H1 (cell line): ENCODE measurements around the gene NME4. TPM values are rescaled to one million over a fixed set of nuclear protein-coding genes. Genes with fewer than 3 reads are reported as not detected.

Source experiments
- ASH2L ChIP-seq: fragments of 200-600, 300-600 bp; sonication (generic); IDR thresholded peaks from one replicate; pipeline ENCODE4 v1.7.1; 2017; ENCODE audit warnings: low read length
- BCL11A ChIP-seq, 2 experiments: IDR thresholded peaks; one replicate each; pipeline ENCODE4 v1.6.1; 2011; ENCODE audit warnings: low read depth in 2 of 2, low read length in 2 of 2, mild to moderate bottlenecking in 2 of 2
- BRCA1 ChIP-seq: IDR thresholded peaks from 2 replicates; pipeline ENCODE4 v1.6.1; 2012; ENCODE audit warnings: low read depth, low read length, improper control_type of control experiment
- CHD1 ChIP-seq: IDR thresholded peaks from 2 replicates; pipeline ENCODE4 v1.6.1; 2012; ENCODE audit warnings: low read depth, low read length, improper control_type of control experiment
- CREB1 ChIP-seq: IDR thresholded peaks from 2 replicates; pipeline ENCODE4 v1.6.1; 2012; ENCODE audit warnings: inconsistent platforms
- CTBP2 ChIP-seq: IDR thresholded peaks from 2 replicates; pipeline ENCODE4 v1.7.0; 2011; ENCODE audit warnings: borderline replicate concordance, mild to moderate bottlenecking, moderate library complexity, mixed read lengths, low read length; ENCODE audit not compliant: insufficient read depth, insufficient read length
- E2F6 ChIP-seq: IDR thresholded peaks from 2 replicates; pipeline ENCODE4 v1.6.1; 2012; ENCODE audit warnings: inconsistent platforms
- EGR1 ChIP-seq: IDR thresholded peaks from 2 replicates; pipeline ENCODE4 v1.6.1; 2011; ENCODE audit warnings: low read depth, low read length, borderline replicate concordance
- EP300 ChIP-seq, 2 experiments: IDR thresholded peaks; 1 replicate in 1 of 2; 2 replicates in 1 of 2; pipeline ENCODE4 v1.6.1; 2011 to 2012; ENCODE audit warnings: low read depth in 2 of 2, low read length in 2 of 2, mild to moderate bottlenecking in 2 of 2, borderline replicate concordance in 1 of 2, inconsistent platforms in 1 of 2, moderate library complexity in 1 of 2
- FOSL1 ChIP-seq: IDR thresholded peaks from 2 replicates; pipeline ENCODE4 v1.6.1; 2011; ENCODE audit warnings: mild to moderate bottlenecking, low read depth, low read length, moderate library complexity; ENCODE audit not compliant: insufficient read depth
- GABPA ChIP-seq: IDR thresholded peaks from 2 replicates; pipeline ENCODE4 v1.6.1; 2011; ENCODE audit warnings: mild to moderate bottlenecking, low read length, moderate library complexity, borderline replicate concordance; ENCODE audit not compliant: insufficient read depth
- GTF2F1 ChIP-seq: IDR thresholded peaks from 2 replicates; pipeline ENCODE4 v1.6.1; 2012; ENCODE audit warnings: low read depth, low read length, improper control_type of control experiment, borderline replicate concordance
- JUN ChIP-seq: IDR thresholded peaks from 2 replicates; pipeline ENCODE4 v1.6.1; 2011; ENCODE audit warnings: low read depth, mild to moderate bottlenecking, improper control_type of control experiment, low read length
- KDM4A ChIP-seq: IDR thresholded peaks from one replicate; pipeline ENCODE4 v1.7.1; 2012; ENCODE audit warnings: low read depth, mild to moderate bottlenecking, moderate library complexity, low read length, inconsistent platforms; ENCODE audit not compliant: severe bottlenecking
- NANOG ChIP-seq: IDR thresholded peaks from 2 replicates; pipeline ENCODE4 v1.6.1; 2011; ENCODE audit warnings: low read length, low read depth, mild to moderate bottlenecking, inconsistent platforms; ENCODE audit not compliant: insufficient read depth, poor library complexity, severe bottlenecking
- PHF8 ChIP-seq: fragments of 200-600 bp; sonication (generic); conservative IDR thresholded peaks from 2 replicates; pipeline ENCODE4 v1.7.1; 2012; ENCODE audit warnings: low read depth, mild to moderate bottlenecking, inconsistent platforms, low read length, moderate library complexity
- SIN3A ChIP-seq, 2 experiments: IDR thresholded peaks in 1 of 2; conservative IDR thresholded peaks in 1 of 2; 2 replicates each; pipeline ENCODE4 v1.6.1; 2011 to 2012; ENCODE audit warnings: low read length in 2 of 2, improper control_type of control experiment in 1 of 2, low read depth in 1 of 2, mild to moderate bottlenecking in 1 of 2
- SIX5 ChIP-seq: IDR thresholded peaks from 2 replicates; pipeline ENCODE4 v1.6.1; 2011; ENCODE audit warnings: mild to moderate bottlenecking, low read depth, low read length
- SUZ12 ChIP-seq: fragments of 200-600 bp; sonication (generic); IDR thresholded peaks from 2 replicates; pipeline ENCODE4 v1.6.1; 2012; ENCODE audit warnings: mild to moderate bottlenecking, inconsistent platforms, low read length, moderate library complexity, mixed read lengths
- TAF1 ChIP-seq: IDR thresholded peaks from 2 replicates; pipeline ENCODE4 v1.6.1; 2011; ENCODE audit warnings: mild to moderate bottlenecking, low read depth, low read length
- TAF7 ChIP-seq: optimal IDR thresholded peaks from 2 replicates; pipeline ENCODE3; 2011; ENCODE audit warnings: low read depth, mild to moderate bottlenecking, inconsistent platforms, low read length, moderate library complexity, borderline replicate concordance
- TBP ChIP-seq: IDR thresholded peaks from 2 replicates; pipeline ENCODE4 v1.6.1; 2011; ENCODE audit warnings: low read depth, low read length, improper control_type of control experiment
- TEAD4 ChIP-seq: IDR thresholded peaks from 2 replicates; pipeline ENCODE4 v1.6.1; 2012; ENCODE audit warnings: low read depth, low read length, inconsistent platforms, mixed read lengths
- polyA plus RNA-seq, 7 experiments: library from polyadenylated mRNA; depleted of rRNA in 3 of 7; stranded (reverse) in 5 of 7; unstranded in 2 of 7; fragments of >200 nt in 5 of 7; fragments of 200-250 nt in 2 of 7; gene quantifications; 1 replicate in 5 of 7; 2 replicates in 1 of 7; 4 replicates in 1 of 7; pipeline versions ENCODE4 v1.2.1 to v1.2.3, GENCODE V29; 2011 to 2013; ENCODE audit warnings: missing spikeins in 2 of 7, mixed read lengths in 2 of 7
- total RNA-seq: library from RNA; stranded (reverse); fragmentation: NEBNext Ultra II Directional; extraction: Animal tissue kit (Norgen Biotek cat#: 25700); gene quantifications from 2 replicates; pipeline ENCODE4 v1.2.1, GENCODE V29; 2021

Gene NME4
- total and polyA plus RNA-seq, 2 of the 8 experiments (the other 6 are each of a cell fraction or from before 2014, with no cell fraction given), result 408 to 863 TPM

DNA sequence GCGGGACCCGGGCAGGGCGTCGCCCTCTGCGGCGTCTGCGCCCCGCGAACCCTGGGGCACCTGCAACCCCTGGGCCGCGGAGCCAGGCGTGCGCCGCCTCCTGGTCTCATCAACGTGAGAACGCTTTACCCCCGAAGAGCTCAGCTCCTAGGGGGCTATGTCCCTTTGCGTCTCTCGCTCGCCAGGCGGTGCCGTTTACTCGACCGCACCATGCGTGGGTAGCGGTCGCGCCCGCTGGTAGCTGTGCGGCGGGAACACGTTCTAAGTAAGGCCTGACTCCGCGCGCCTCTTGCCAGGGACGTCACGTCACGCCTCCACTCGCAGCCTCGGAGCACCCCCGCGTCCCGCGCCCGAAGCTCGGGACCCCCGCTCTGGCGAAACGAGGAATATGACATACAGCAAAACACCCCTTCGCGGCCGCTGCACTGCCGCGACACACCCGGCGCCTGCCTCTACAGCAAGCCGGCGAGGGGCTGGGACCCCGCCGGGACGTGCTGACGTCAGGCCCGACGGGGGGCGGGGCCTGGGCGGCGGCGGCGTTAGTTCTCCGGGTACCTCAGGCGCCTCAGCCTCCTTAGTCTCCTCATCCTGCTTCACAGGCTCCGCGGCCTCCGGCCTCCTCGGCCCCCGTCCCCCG lies 28.2 kb downstream of the NME4 start, which contains the start of gene RAB11FIP3 (continued):
- TF ChIP-seq ASH2L, result peak; percentile 83
- TF ChIP-seq PHF8, result no peak; the same call in 1 of the 2 replicates
- no peak; the same call in 1 of the 2 replicates for TF ChIP-seq GABPA
- TF ChIP-seq EGR1, result no peak
- 0 out of 2 replicates have a peak, but pooled peaks have one; percentile 64 for TF ChIP-seq TAF1
- peak; percentile 37 for TF ChIP-seq E2F6
- TF ChIP-seq SUZ12, result peak; percentile 73
- no peak for TF ChIP-seq SIX5
- no peak for TF ChIP-seq TBP
- TF ChIP-seq GTF2F1, result no peak
- no peak for TF ChIP-seq EP300 (IDR thresholded peaks at IDR 0.05; ENCODE audit: borderline replicate concordance in 1 of 2, low read depth in 2 of 2, low read length in 2 of 2)
- TF ChIP-seq CHD1, result no peak
- no peak for TF ChIP-seq FOSL1
- no peak for TF ChIP-seq BCL11A (IDR thresholded peaks at IDR 0.05; ENCODE audit: low read depth in 2 of 2, low read length in 2 of 2)
- no peak for TF ChIP-seq SIN3A (conservative IDR thresholded peaks at IDR 0.05 in 1 of 2, IDR thresholded peaks at IDR 0.05 in 1 of 2; ENCODE audit: low read depth in 1 of 2, low read length in 2 of 2)
- peak; percentile 96 for TF ChIP-seq KDM4A
- TF ChIP-seq BRCA1, result no peak
- no peak for TF ChIP-seq JUN
- no peak for TF ChIP-seq NANOG
- TF ChIP-seq TAF7, result no peak
- no peak for TF ChIP-seq TEAD4
- no peak for TF ChIP-seq CTBP2
- TF ChIP-seq CREB1, result peak; percentile 88
